Mucosa of descending colon (tissue), 3 donors: Measurements from ENCODE around the gene CABLES2. TPM values are rescaled to one million over a fixed set of nuclear protein-coding genes. Genes with fewer than 3 reads are reported as not detected.
A peak's percentile ranks its signal among the peaks of the same experiment; 100 is the strongest.

Experiments used
- ATAC-seq: fragments of 200-7000 bp; cut with Tn5 transposase; one replicate; pipeline ENCODE4 v1.9.1; 2020; ENCODE audit warnings: mild to moderate bottlenecking, moderate library complexity
- DNase-seq, 3 donors: peaks; one replicate each; pipeline ENCODE4 v3.0.0-alpha.2; 2020
- H3K36me3 ChIP-seq: fragments of 200-600 bp; one replicate; pipeline ENCODE4 v1.8.0; 2021; ENCODE audit warnings: low read depth, mild to moderate bottlenecking
- H3K4me1 ChIP-seq: fragments of 200-600 bp; one replicate; pipeline ENCODE4 v1.8.0; 2021; ENCODE audit warnings: low read depth, mild to moderate bottlenecking
- H3K4me3 ChIP-seq: fragments of 200-600 bp; one replicate; pipeline ENCODE4 v1.8.0; 2021; ENCODE audit warnings: mild to moderate bottlenecking
- H3K9me3 ChIP-seq: fragments of 200-600 bp; one replicate; pipeline ENCODE4 v1.8.0; 2021; ENCODE audit warnings: mild to moderate bottlenecking
- CTCF ChIP-seq: fragments of 200-600 bp; IDR thresholded peaks from one replicate; pipeline ENCODE4 v1.8.0; 2022; ENCODE audit warnings: antibody characterized with exemption, mild to moderate bottlenecking
- intact Hi-C, 2 donors: fragments of 100-400 bp; cut with DNase I in 1 of 2; cut with micrococcal nuclease in 1 of 2; formaldehyde crosslinking; loops; one replicate each; pipeline versions ENCODE4 v1.11.0 to v1.11.1; 2022; cut with DNase I, micrococcal nuclease
- total RNA-seq, 3 donors: library from RNA; stranded (reverse); fragmentation: NEBNext Ultra II Directional in 2 of 3; extraction: Animal tissue kit (Norgen Biotek cat#: 25700) in 2 of 3; gene quantifications; one replicate each; pipeline versions ENCODE4 v1.2.1 to v1.2.4, GENCODE V29; 2021 to 2023
- donor health status: DM: no; HTN: no; CAD: no; lungs with moderate emphysema.
- donor health status: DM: no; HTN: no; CAD: no.
- donor health status: DM: no; HTN: yes; CAD: no.

The CABLES2 gene
- total RNA-seq, 3 donors from 2014 or later = 5.4 to 9.3 (median 6.6) TPM

- peaks cover 52% of the 10 kb centered on the region for H3K4me1 ChIP-seq
Measured at GRCh38 chr20:62409086-62409853, 2.2 kb upstream of the CABLES2 start.

GRCh38 chr20:62408640-62409039, 1.6 kb upstream of the CABLES2 start:
- H3K4me1 ChIP-seq = peaks cover 46% of the 10 kb centered on the region
- TF ChIP-seq CTCF = no peak
- ATAC-seq = no peak
- no peaks in the 10 kb centered on the region for H3K36me3 ChIP-seq
- DNase-seq = peak in 1 of 3 donors; percentile 23
- intact Hi-C loops = no loop called here
- no peak overlapping the region for H3K4me3 ChIP-seq
- no peaks in the 10 kb centered on the region for H3K9me3 ChIP-seq

More at GRCh38 chr20:62409086-62409853, 2.2 kb upstream of the CABLES2 start:
- Histone ChIP-seq H3K9me3 (no peaks in the 10 kb centered on the region), H3K36me3 (no peaks in the 10 kb centered on the region), H3K4me3 (no peak overlapping the region)
- intact Hi-C loops = no loop called here
- ATAC-seq (no peak), DNase-seq (no peak)
- no peak for TF ChIP-seq CTCF

GRCh38 chr20:62408055-62408454, 970 bp upstream of the CABLES2 start:
- ATAC-seq = no peak
- Histone ChIP-seq H3K4me1 (peaks cover 40% of the 10 kb centered on the region), H3K9me3 (no peaks in the 10 kb centered on the region), H3K36me3 (no peaks in the 10 kb centered on the region), H3K4me3 (no peak overlapping the region)
- peak in 2 of 3 donors; percentile 23 to 52 for DNase-seq
- TF ChIP-seq CTCF = no peak
- intact Hi-C loops = no loop called here

GRCh38 chr20:62406635-62407176, 379 bp downstream of the CABLES2 start:
- intact Hi-C loops = no loop called here
- peaks cover 38% of the 10 kb centered on the region for H3K4me1 ChIP-seq
- peak in 2 of 3 donors; percentile 35 to 60 for DNase-seq

GRCh38 chr20:62405981-62406513, 1.0 kb downstream of the CABLES2 start:
- TF ChIP-seq CTCF = no peak
- Histone ChIP-seq H3K36me3 (no peaks in the 10 kb centered on the region), H3K4me3 (peak overlapping the region; percentile 56), H3K9me3 (no peaks in the 10 kb centered on the region), H3K4me1 (peaks cover 38% of the 10 kb centered on the region)
- peak in 1 of 3 donors; percentile 23 for DNase-seq
- no peak for ATAC-seq
- intact Hi-C loops = no loop called here

More at GRCh38 chr20:62406635-62407176, 379 bp downstream of the CABLES2 start:
- H3K36me3 ChIP-seq = no peaks in the 10 kb centered on the region
- no peaks in the 10 kb centered on the region for H3K9me3 ChIP-seq
- no peak for TF ChIP-seq CTCF
- peak overlapping the region; percentile 56 for H3K4me3 ChIP-seq
- no peak for ATAC-seq
